ENCODE results near the gene H2BW1.
"Not testable (repeated sequence)": the region's sequence is repeated elsewhere in the genome, so short reads cannot be mapped to it uniquely, and the experiment has no call there.

H2BW1 gene, protein sequence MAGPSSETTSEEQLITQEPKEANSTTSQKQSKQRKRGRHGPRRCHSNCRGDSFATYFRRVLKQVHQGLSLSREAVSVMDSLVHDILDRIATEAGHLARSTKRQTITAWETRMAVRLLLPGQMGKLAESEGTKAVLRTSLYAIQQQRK
- total RNA-seq = 0 reads per million in 2 donors

- no peak for DNase-seq
Measured at GRCh38 chrX:104013606-104014005, at the start of gene H2BW1. TSS of gene H2BW1 (minus strand) at chrX:104013708. CDS start at chrX:104013576, 132 bp downstream.

- DNase-seq = not testable (repeated sequence)
Measured at GRCh38 chrX:104062636-104063035, 49.1 kb upstream of the H2BW1 start.

- not testable (repeated sequence) for DNase-seq
Measured at GRCh38 chrX:104054956-104055355, 41.4 kb upstream of the H2BW1 start.

GRCh38 chrX:104047171-104047570 lies 33.7 kb upstream of the H2BW1 start:
- DNase-seq = no peak

- no peak for DNase-seq
Measured at GRCh38 chrX:104045642-104046041, 32.1 kb upstream of the H2BW1 start.

- DNase-seq = no peak
Measured at GRCh38 chrX:104041003-104041402, 27.5 kb upstream of the H2BW1 start.

DNA sequence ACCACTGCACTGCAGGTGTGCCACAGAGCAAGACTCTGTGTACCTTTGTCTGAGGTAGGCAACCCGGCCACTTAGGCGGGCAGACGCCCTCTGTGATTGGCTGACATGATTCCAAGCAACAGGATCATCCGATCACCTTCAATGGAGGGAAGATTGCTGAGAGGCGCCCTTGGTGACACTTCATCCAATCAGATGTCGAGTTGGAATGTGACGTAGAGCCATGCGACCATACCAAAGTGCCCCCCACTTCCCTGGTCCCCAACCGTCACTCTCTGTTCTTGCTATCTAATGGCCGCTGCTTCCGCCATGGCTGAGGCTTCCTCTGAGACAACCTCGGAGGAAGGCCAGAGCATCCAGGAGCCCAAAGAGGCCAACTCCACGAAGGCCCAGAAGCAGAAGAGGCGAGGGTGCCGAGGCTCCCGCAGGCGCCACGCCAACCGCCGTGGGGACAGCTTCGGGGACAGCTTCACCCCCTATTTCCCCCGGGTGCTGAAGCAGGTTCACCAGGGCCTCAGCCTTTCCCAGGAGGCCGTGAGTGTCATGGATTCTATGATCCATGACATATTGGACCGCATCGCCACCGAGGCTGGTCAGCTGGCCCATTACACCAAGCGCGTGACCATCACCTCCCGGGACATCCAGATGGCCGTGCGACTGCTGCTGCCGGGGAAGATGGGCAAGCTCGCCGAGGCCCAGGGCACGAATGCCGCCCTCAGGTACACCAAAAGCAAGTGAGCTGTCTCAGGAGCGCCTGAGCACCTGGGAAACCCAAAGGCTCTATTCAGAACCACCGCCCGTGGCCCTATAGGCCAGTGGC lies 26.4 kb upstream of the H2BW1 start, which contains the start of gene H2BW2:
H2BW2 (plus strand) TSS at position 268 of the 817 bp plus-strand sequence; CDS start at position 307, 39 bp downstream.
- no peak for DNase-seq

- DNase-seq = no peak
Measured at GRCh38 chrX:104018126-104018525, 4.6 kb upstream of the H2BW1 start.

DNA sequence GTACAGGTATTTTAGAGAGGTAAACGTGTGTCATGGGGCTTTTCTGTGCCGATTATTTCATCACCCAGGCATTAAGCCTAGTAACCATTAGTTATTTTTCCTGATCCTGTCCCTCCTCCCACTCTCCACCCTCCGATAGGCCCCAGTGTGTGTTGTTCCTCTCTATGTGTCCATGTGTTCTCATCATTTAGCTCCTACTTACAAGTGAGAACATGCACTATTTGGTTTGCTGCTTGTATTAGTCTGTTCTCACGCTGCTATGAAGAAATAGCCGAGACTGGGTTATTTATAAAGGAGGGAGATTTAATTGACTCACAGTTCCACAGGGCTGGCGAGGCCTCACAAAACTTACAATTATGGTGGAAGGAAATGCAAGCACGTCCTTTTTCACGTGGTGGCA lies 2.1 kb upstream of the H2BW1 start:
- not testable (repeated sequence) for DNase-seq

DNA sequence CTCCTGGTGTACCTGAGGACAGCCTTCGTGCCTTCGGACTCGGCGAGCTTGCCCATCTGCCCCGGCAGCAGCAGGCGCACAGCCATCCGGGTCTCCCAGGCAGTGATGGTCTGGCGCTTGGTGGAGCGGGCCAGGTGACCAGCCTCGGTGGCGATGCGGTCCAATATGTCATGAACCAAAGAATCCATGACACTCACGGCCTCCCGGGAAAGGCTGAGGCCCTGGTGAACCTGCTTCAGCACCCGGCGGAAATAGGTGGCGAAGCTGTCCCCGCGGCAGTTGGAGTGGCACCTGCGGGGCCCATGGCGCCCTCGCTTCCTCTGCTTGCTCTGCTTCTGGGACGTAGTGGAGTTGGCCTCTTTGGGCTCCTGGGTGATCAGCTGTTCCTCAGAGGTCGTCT lies 350 bp downstream of the H2BW1 start:
- DNase-seq = no peak

GRCh38 chrX:104008831-104009230 lies 4.7 kb downstream of the H2BW1 start:
- no peak for DNase-seq

DNA sequence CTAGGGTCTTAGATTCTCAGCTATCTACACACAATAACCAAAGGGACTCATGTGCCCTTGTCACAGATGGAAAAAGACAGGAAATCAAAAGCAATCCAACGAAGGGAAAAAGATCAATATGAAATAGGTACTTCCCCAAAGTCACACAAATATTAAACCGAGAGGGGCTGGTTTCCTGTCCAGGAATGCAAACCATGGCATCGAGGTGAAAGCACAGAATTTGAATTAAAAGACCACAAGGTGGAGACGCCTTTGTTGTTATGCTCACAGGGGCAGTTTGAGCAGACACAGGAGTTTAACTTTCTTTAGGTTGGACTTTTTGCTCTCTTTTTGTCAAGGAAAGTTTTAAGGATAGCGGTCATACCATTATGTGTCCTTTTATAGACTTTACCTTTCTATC lies 14.3 kb downstream of the H2BW1 start:
- DNase-seq = no peak

GRCh38 chrX:103983508-103983907 lies 30.0 kb downstream of the H2BW1 start:
- not testable (repeated sequence) for DNase-seq

GRCh38 chrX:103962411-103963278 lies 50.9 kb downstream of the H2BW1 start, which contains the start of gene TMSB15B:
TSS of gene TMSB15B (plus strand) at chrX:103962627.
- not testable (repeated sequence) for DNase-seq

All from T-helper 9 cell (primary cell).